Frontal cortex (tissue), 4 donors: Measurements from ENCODE around the gene NDUFS3. TPM values are rescaled to one million over a fixed set of nuclear protein-coding genes. Genes with fewer than 3 reads are reported as not detected.
"Not testable (repeated sequence)": the region's sequence is repeated elsewhere in the genome, so short reads cannot be mapped to it uniquely, and the experiment has no call there.

Source experiments
- DNase-seq, 2 donors: peaks; one replicate each; pipeline ENCODE4 v3.0.0; 2012; ENCODE audit warnings: low spot score in 2 of 2
- FAIRE-seq: peaks from 2 replicates; lab custom pipeline; 2012; peaks lifted over from hg19 to GRCh38; lab: Jason Lieb, UNC
- total RNA-seq: library from RNA; depleted of rRNA; stranded (reverse); fragments of >200 nt; gene quantifications from one replicate; pipeline ENCODE4 v1.2.3, GENCODE V29; 2014
- donor health status: control.
- donor health status: control.
- donor health status: control.

Gene NDUFS3
- total RNA-seq, 1 donor from 2014 or later, result 72.6 TPM

DNA sequence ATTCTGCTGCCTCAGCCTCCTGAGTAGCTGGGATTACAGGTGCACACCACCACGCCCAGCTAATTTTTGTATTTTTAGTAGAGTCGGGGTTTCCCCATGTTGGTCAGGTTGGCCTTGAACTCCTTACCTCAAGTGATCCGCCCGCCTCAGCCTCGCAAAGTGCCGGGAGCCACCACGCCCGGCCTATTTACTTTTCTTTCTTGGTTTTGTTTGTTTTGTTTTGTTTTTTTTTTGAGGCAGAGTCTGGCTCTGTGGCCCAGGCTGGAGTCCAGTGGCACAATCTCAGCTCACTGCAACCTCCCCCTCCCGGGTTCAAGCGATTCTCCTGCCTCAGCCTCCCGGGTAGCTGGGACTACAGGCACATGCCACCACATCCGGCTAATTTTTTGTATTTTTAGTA lies 21.9 kb upstream of the NDUFS3 start:
- DNase-seq, FAIRE-seq: not testable (repeated sequence)

DNA sequence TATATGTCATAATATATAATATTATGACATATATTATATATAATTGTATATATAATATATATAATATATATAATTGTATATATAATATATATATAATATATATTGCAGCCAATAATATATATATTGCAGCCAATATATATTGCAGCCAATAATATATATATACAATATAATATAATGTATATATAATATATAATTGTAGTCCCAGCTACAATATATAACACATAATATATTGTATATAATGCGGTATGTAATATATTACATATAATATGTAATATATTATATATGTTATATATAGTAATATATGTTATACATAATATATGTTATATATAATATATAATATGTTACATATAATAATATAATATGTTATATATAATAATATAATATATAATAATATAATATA lies 20.2 kb upstream of the NDUFS3 start:
- DNase-seq (no peak), FAIRE-seq (peak; percentile 99)

DNA sequence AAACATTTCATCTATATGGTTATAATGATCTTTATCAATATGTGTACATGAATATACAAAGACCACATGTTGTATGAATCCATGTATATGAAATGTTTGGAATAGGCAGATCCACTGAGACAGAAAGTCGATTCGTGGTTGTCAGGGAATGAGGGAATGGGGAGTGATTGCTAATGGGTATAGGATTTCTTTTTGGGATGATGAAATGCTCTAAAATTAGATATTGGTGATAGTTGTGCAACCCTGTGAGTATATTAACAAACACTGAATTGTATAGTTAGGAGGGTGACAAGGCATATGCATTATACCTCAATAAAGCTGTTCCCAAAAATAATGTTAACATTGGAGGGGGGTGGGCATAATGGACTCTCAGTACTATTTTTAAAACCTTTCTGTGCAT lies 18.4 kb upstream of the NDUFS3 start:
- no peak for DNase-seq
- FAIRE-seq, result no peak

DNA sequence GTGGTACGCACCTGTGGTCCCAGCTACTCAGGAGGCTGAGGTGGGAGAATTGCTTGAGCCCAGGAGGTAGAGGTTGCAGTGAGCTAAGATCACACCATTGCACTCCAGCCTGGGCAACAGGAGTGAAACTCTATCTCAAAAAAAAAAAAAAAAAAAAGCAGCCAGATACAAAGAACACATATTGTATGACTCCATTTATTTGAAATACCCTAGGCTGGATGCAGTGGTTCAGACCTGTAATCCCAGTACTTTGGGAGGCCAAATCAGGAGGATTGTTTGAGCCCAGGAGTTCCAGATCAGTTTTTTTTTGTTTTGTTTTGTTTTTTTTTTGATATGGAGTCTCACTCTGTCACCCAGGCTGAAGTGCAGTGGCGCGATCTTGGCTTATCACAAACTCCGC lies 16.5 kb upstream of the NDUFS3 start:
- not testable (repeated sequence) for FAIRE-seq, DNase-seq

DNA sequence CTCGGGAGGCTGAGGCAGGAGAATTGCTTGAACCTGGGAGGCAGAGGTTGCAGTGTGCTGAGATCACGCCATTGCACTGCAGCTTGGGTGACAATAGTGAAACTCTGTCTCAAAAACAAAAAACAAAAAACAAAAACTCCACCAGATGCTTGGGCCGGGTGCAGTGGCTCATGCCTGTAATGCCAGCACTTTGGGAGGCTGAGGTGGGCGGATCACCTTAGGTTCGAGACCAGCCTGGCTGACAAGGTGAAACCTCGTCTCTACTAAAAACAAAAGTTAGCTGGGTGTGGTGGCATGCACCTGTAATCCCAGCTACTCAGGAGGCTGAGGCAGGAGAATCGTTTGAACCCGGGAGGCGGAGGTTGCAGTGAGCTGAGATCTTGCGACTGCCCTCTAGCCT lies 14.5 kb upstream of the NDUFS3 start:
- FAIRE-seq, DNase-seq: not testable (repeated sequence)

DNA sequence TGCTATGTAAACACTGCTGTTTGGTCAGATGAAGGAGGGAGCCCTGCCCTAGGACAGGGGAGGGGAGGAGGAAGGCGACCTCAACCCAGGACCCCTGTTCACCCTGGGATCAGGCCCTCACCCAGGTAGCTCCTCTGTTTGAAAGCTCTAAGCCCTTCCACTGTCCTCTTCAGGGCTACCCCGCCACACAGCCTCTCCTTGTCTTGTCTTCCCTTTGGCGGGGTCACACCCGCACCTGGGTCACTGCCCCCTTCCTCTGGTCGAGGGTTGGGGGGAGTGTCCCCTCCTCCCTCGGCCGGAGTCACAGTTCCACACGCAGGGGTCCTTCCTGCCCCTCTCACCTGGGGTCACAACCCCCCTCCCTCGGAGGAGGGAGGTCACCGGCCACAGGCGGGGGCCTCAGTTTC lies 13.9 kb upstream of the NDUFS3 start:
- DNase-seq, result peak in 1 of 2 donors; percentile 5
- FAIRE-seq, result no peak

DNA sequence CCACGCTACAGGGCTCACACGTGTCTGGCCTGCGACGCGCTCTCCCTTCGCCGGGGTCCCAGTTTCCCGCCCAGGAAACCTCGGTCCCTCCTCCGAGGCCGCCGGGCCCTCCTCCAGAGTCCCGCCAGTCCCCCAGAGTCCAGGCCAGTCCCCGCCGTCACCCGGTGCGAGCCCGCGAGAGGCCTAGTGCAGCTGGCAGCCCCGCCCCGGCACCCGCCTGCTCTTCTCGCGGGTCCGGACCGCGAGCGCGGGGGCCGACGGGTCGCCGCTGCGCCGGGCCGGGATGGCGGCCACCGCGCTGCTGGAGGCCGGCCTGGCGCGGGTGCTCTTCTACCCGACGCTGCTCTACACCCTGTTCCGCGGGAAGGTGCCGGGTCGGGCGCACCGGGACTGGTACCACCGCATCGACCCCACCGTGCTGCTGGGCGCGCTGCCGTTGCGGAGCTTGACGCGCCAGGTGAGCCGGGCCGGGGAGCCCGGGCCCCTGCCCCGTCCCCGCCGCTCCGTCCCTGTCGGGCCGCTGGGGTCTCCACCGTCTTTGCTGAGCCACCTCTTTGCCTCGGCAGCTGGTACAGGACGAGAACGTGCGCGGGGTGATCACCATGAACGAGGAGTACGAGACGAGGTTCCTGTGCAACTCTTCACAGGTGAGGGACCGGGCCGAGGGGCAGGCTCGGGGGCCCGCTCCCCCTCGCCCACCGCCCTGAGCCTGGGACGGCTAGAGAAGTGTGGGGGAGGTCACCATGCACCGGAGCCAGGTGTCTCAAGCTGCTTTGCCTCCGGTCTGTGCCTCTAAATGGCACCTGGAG lies 13.3 kb upstream of the NDUFS3 start, which contains the start of gene PTPMT1:
TSS of gene PTPMT1 (plus strand) at position 260 of the 809 bp plus-strand sequence. CDS start at position 284, 24 bp downstream.
- FAIRE-seq, result no peak

DNA sequence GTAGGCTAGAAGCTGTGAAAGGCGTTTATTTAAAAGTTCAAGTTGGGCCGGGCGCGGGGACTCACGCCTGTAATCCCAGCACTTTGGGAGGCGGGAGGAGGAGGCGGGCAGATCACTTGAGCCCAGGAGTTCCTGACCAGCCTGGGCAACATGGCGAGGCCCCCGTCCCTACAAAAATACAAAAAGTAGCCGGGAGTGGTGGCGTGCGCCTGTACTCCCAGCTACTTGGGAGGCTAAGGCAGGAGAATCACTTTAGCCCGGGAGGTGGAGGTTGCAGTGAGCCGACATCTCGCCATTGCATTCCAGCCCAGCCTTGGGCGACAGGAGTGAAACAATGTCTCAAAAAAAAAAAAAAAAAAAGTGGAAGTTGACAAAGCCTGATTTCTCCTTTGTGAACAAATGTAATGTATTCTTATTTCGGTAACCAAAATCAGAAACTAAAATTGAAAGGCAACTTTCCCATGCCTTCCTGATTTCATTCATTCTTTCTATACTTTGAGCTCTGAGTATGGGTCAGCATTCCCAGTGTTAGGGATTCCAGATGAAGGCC lies 12.7 kb upstream of the NDUFS3 start:
- DNase-seq (no peak), FAIRE-seq (no peak)

More for the DNA sequence above, 13.3 kb upstream of the NDUFS3 start, which contains the start of gene PTPMT1:
- peak; percentile 62 to 68 for DNase-seq

DNA sequence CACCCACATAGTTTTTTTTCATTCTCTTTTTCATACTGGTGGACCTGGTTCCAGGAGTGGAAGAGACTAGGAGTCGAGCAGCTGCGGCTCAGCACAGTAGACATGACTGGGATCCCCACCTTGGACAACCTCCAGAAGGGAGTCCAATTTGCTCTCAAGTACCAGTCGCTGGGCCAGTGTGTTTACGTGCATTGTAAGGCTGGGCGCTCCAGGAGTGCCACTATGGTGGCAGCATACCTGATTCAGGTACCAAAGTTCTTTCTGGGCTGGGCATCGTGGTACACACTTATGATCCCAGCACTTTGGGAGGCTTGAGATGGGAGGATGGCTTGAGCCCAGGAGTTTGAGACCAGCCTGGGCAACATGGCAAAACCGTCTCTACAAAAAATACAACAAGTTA lies 9.2 kb upstream of the NDUFS3 start:
- DNase-seq, result no peak

DNA sequence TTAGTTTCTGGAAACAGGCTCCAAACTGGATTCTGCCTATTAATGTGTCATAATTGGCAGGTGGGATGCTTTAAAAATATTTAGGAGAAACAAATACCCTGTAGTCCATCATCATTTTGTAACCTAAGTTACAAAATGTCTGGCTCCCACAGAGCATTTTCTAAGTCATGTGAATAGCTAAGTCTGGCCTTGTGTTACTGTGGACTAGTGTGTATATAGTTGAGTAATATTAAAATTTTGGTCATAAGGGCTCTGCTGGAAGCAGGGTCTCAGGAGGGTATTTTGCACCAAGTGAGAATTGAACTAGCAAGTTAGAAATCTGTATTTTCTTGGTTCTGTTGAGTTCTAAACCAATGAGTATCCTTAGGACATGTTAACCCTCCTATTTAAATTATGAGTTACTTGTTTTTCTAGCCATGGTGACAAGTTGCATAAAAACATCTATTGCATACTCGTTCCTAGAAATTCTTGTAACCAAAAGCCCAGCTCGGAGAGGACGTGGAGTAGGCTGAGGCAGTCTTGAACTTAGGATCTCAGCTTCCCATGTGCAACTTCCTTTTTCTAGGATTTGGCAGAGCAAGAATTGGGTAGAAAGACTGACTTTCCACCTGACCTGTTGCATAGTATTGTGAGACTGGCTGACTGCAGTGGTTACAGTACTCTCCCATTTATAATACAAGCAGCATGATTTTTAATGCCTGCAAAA lies 8.1 kb upstream of the NDUFS3 start:
- no peak for FAIRE-seq
- peak; percentile 0 to 3 for DNase-seq

More for the DNA sequence above, 9.2 kb upstream of the NDUFS3 start:
- no peak for FAIRE-seq

DNA sequence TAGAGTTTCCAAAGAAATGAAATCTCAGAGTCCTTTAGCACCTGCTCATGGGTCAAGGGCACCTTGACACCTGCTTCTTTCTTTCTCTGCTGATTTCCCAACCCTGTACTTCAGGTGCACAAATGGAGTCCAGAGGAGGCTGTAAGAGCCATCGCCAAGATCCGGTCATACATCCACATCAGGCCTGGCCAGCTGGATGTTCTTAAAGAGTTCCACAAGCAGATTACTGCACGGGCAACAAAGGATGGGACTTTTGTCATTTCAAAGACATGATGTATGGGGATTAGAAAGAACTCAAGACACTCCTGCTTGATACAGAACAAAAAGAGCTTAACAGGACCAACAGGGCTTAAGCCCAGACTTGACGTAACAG lies 7.5 kb upstream of the NDUFS3 start:
- DNase-seq (no peak), FAIRE-seq (no peak)

DNA sequence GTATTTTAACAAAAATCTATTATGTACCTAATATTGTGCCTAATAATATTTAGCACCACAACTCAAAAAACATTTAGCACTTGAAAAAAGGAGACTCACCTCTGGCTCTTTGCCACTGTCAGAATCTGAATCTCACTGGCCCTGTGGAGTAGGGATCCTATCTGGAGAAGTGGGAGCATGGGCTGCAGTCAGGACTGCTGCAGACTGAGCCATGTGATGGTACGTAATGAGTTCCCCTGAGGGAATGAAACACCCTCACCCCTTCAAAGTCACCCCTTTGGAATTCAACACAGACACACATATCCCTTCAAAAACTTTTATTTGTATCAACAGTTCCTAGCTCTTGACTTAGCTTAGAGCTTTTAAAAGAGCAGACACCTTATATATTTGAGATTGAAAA lies 7.0 kb upstream of the NDUFS3 start:
- FAIRE-seq, result no peak
- no peak for DNase-seq

DNA sequence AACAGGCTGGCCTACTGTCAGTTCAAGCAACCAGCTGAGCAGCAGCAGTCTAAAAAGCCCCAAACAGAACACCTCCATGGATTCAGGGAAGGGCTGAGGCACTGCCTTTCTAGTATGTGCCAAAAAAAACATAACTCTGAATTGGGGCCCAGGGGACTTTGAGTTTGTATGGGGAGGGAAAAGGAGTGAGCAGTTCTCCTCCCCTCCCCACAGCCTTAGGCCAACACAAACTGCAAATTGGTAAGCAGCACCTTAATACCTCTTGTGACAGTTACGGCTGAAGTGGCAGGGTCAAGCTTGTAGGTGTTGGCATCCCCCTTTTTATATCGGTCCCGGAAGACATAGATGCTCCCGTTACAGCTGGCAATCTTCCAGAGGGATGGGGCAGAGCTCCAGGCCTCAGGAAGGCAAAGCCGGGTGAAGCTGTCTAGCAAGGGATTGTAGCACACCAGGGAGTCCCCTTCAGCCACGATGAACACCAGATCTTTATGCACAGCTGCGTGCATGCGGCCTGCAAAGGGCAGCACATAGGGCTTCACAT lies 6.1 kb upstream of the NDUFS3 start:
- FAIRE-seq, result no peak
- DNase-seq, result no peak

DNA sequence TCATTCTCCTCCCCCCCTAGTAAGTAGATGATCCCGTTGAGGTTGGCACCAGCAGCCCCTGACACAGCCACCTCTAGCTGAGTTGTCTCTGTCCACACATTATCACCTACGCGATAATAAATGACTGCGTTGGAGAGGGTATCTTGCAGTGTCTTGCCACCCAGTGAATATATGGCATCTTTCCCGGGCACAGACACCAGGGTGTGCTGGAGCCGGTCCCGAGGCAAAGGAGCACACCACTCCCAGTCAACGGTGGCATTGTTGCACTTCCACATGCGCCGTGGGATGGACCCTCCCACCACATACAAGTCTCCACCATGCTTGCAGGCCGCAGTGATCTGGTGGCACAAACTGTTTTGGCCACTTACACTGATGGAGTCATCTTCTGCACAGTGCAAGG lies 5.6 kb upstream of the NDUFS3 start:
- DNase-seq (no peak), FAIRE-seq (no peak)

DNA sequence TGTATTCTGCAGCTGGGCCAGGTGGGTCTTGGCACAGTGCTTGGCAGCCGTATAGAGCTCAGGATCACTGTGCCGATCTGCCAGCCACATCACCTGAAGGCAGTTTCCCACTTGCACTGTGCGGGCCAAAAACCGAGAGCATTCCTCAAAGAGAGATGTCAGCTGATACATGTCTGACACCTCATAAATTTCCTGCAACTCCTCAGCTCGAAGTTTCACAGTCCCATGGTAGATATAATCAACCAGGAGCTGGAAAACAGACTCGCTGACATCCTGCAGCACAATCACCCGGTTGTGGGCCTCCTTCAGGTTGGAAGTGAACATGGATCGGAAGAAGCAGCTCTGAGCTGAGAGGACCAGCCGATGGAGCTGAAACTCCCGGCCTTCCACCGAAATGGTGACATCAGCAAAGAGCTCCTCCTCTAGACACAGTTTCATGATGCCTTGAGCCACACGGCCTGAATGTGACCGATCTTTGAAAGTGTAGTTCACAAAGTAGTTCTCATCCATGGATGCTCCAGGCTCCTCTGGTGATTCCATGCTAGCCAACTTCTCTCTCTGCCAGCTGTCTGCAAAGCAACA lies 1.3 kb upstream of the NDUFS3 start:
- no peak for FAIRE-seq
- DNase-seq, result no peak

DNA sequence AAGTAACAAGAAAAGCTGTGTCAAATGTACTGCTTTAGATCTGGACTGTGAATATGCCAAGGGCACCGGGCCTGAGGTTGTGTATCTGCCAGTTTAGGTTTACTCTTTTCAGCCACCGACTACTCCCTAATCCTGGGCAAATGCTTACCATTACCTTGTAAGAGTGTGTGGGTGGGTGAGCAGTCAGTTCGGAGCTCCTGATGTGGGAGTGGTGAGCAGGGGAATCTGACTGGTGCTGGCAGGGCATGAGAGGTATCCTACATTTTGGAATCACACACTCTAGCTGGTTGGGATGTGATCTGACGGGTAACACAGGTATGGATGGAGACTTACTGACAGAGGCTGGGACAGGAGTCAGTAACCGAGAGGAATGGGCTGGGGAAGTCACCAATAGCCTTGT lies 5.0 kb downstream of the NDUFS3 start:
- no peak for DNase-seq
- no peak for FAIRE-seq

DNA sequence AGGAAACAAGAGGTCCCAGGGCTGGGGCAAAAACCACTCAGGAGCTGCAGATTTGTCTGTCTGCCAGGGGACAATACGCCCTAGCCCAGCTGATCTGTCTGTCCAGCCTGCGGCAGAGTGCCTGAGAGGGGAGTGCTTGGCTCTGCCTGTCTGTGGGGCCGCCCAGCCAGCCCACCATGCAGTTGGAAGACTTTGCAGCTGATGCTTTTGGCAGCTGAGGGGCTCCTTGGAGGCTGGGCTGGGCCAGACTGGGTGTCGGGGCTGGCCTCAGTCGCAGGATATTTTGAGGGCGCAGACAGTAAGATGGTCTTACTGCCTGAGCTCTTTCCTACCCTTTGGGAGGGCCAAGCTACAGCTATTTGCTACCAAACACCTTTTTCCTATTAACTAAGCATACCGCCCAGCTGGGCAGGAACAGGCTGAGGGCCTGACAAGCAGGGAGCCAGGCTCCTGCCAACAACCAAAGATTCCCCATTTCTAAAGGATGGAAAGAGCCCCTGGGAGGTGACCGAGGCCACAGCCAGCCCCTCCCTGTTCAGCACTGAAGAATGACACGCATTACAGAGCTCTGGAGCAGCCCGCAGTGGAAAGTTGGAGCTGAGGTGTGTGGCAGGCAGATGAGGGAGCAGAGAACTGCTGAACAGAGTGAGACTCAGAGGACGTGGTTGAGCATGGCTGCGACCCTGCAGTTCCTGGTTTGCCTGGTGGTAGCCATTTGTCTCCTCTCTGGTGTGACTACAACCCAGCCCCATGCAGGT lies 7.4 kb downstream of the NDUFS3 start, which contains the start of gene FAM180B:
TSS of gene FAM180B (plus strand) at position 581 of the 758 bp plus-strand sequence. CDS start at position 672, 91 bp downstream.
- FAIRE-seq, result no peak
- DNase-seq, result no peak

DNA sequence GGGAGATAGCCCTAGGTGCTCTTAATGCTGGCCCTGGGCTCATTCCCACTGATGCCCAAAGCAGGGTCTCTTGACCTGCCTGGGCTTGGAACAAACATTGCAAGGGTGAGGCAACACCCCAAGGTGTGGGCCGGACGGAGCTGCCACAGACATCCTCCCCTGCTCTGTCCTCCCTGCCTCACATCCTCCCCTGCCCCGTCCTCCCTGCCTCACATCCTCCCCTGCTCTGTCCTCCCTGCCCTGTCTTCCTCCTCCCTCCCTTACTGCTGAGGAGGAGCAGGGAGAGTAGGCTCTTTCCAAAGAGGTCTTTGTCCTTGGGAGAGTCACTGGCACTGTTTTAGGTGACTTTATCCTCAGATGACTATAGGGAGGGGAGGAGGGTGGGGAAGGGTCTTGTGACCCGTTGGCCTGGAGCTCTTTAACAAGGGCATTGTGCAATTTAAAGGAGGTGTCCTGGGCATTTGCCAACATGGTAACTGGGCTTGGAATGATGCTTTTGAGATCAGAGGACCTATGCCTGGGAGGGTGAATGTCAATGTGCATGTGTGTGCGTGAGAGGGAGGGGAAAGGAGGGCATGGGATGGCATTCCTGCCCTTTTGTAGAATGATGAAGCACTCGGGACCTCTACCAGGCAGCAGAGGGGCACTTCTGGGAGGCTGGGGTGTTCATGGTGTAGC lies 8.3 kb downstream of the NDUFS3 start:
- FAIRE-seq (no peak), DNase-seq (no peak)
